Erythroblast (primary cell): ENCODE measurements around the gene MLLT1.

Source experiments
- GATA1 ChIP-seq: IDR thresholded peaks from 2 replicates; pipeline ENCODE4 v1.6.1; 2011; ENCODE audit warnings: low read depth, mild to moderate bottlenecking, control low read depth, low read length, moderate library complexity
- POLR2A ChIP-seq: IDR thresholded peaks from 2 replicates; pipeline ENCODE4 v1.6.1; 2011; ENCODE audit warnings: mild to moderate bottlenecking, low read length

- TF ChIP-seq POLR2A (no peak), GATA1 (no peak)
Measured at GRCh38 chr19:6313398-6313969, 33.7 kb upstream of the MLLT1 start.
